ENCODE data around the gene AKR1C2. TPM values are rescaled to one million over a fixed set of nuclear protein-coding genes. Genes with fewer than 3 reads are reported as not detected.

AKR1C2 gene
- total RNA-seq, 1 experiment from 2014 or later, result 0.25 TPM

DNA sequence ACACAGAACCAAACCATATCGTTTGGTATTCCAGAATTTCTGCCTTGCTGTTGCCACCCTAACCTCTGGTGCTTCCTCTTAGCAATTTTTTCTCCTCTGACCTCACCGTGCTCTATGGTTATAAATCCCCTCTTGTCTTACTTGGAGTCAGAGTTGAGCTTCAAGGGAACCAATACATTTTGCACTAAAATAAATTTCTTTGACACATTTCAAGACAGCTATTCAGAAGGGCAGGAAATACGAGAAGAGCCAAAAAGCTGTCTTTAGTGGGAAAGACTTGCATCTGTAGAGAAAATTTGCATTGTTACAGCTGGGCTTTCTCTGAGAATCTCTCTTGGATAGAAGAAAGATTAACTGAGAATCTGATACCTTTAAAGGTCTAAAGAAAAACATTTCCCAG, 14.5 kb upstream of the AKR1C2 start:
- ChIA-PET CTCF (no interaction called here), RAD21 (ENCODE audit: low non-redundant PET in 1 of 2, low total read pairs in 2 of 2, uncharacterized antibody in 2 of 2, unreplicated experiment in 2 of 2) (no interaction called here), POLR2A (no interaction called here)
- Histone ChIP-seq H3K9me3 (ENCODE audit: control insufficient read depth in 1 of 2, insufficient read depth in 1 of 2, low read depth in 1 of 2, low read length in 2 of 2) (no peaks in the 10 kb centered on the region), H3K4me1 (ENCODE audit: control insufficient read depth in 1 of 2, insufficient read depth in 2 of 2, low read length in 2 of 2) (peaks cover 0 to 4% of the 10 kb centered on the region in 2 experiments; a peak in 1 of 4 replicates), H2AFZ (ENCODE audit: low read depth, low read length, poor library complexity, severe bottlenecking) (no peak overlapping the region), H3K4me2 (ENCODE audit: low read length) (no peak overlapping the region), H3K9ac (ENCODE audit: low read length) (no peak overlapping the region), H3K27me3 (ENCODE audit: insufficient read depth, low read length) (no peaks in the 10 kb centered on the region), H3K36me3 (ENCODE audit: control insufficient read depth in 1 of 2, insufficient read depth in 2 of 2, low read length in 2 of 2) (no peaks in the 10 kb centered on the region), H3K4me3 (replicated peaks in 1 of 2; ENCODE audit: low read depth in 1 of 2, low read length in 2 of 2) (no peak overlapping the region), H4K20me1 (ENCODE audit: insufficient read depth) (no peaks in the 10 kb centered on the region), H3K9me2 (ENCODE audit: insufficient read depth) (no peaks in the 10 kb centered on the region), H3K79me2 (ENCODE audit: insufficient read depth, low read length) (no peaks in the 10 kb centered on the region), H3K27ac (ENCODE audit: low read depth, low read length) (no peak overlapping the region)
- no TSS peak for BruUV-seq (replicated peaks)
- ATAC-seq (no peak), DNase-seq (ENCODE audit: low read depth, low spot score) (no peak)
- intact Hi-C loops (cut with micrococcal nuclease), result no loop called here
- TF ChIP-seq POLR2AphosphoS5 (IDR thresholded peaks at IDR 0.05; ENCODE audit: low read depth, low read length) (no peak), RAD21 (IDR thresholded peaks at IDR 0.05; ENCODE audit: low read depth) (no peak), EGR1 (IDR thresholded peaks at IDR 0.05; ENCODE audit: low read depth) (no peak), CBX3 (IDR thresholded peaks at IDR 0.05; ENCODE audit: low read depth) (no peak), TCF7L2 (IDR thresholded peaks at IDR 0.05; ENCODE audit: borderline replicate concordance, extremely low read depth, insufficient read depth, insufficient read length) (no peak)
- TF ChIP-seq, protein P1, sequence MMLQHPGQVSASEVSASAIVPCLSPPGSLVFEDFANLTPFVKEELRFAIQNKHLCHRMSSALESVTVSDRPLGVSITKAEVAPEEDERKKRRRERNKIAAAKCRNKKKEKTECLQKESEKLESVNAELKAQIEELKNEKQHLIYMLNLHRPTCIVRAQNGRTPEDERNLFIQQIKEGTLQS (IDR thresholded peaks at IDR 0.05), result no peak

DNA sequence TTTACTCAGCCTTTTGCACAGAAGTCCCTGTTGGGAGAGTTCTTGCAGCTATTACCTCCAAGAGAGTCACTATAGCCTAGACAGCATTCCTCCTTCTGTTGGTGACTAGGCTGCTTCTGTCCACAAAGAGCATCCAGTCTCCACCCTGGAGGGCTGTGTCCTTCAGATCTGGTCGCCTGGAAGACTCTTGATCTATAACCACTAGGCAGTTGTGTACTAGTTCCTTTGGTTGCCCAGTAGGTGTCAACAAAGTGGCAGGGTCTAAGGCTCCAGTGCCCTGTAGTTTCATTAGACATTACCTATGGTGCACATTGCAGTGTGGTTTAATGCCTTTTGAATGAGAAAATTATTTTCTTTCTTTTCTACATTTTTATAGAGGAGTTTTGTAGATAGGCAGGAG, 11.3 kb upstream of the AKR1C2 start:
- no peak for TF ChIP-seq FOSL1 (IDR thresholded peaks at IDR 0.05; ENCODE audit: low read depth)
- TF ChIP-seq ZNF274 (IDR thresholded peaks at IDR 0.05; ENCODE audit: low read depth, low read length), result no peak
- peak; percentile 36; the same call in 1 of the 2 replicates for TF ChIP-seq RAD21 (IDR thresholded peaks at IDR 0.05; ENCODE audit: low read depth)
- TF ChIP-seq SRF (IDR thresholded peaks at IDR 0.05; ENCODE audit: low read depth), result no peak
- TF ChIP-seq, protein P2, sequence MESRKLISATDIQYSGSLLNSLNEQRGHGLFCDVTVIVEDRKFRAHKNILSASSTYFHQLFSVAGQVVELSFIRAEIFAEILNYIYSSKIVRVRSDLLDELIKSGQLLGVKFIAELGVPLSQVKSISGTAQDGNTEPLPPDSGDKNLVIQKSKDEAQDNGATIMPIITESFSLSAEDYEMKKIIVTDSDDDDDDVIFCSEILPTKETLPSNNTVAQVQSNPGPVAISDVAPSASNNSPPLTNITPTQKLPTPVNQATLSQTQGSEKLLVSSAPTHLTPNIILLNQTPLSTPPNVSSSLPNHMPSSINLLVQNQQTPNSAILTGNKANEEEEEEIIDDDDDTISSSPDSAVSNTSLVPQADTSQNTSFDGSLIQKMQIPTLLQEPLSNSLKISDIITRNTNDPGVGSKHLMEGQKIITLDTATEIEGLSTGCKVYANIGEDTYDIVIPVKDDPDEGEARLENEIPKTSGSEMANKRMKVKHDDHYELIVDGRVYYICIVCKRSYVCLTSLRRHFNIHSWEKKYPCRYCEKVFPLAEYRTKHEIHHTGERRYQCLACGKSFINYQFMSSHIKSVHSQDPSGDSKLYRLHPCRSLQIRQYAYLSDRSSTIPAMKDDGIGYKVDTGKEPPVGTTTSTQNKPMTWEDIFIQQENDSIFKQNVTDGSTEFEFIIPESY (IDR thresholded peaks at IDR 0.05; ENCODE audit: extremely low read depth, insufficient replicate concordance, low read length), result no peak
- TF ChIP-seq CEBPB (IDR thresholded peaks at IDR 0.05; ENCODE audit: low read depth), result no peak
- no peak for TF ChIP-seq CBX3 (IDR thresholded peaks at IDR 0.05; ENCODE audit: low read depth)
- TF ChIP-seq, protein P3, sequence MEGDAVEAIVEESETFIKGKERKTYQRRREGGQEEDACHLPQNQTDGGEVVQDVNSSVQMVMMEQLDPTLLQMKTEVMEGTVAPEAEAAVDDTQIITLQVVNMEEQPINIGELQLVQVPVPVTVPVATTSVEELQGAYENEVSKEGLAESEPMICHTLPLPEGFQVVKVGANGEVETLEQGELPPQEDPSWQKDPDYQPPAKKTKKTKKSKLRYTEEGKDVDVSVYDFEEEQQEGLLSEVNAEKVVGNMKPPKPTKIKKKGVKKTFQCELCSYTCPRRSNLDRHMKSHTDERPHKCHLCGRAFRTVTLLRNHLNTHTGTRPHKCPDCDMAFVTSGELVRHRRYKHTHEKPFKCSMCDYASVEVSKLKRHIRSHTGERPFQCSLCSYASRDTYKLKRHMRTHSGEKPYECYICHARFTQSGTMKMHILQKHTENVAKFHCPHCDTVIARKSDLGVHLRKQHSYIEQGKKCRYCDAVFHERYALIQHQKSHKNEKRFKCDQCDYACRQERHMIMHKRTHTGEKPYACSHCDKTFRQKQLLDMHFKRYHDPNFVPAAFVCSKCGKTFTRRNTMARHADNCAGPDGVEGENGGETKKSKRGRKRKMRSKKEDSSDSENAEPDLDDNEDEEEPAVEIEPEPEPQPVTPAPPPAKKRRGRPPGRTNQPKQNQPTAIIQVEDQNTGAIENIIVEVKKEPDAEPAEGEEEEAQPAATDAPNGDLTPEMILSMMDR (IDR thresholded peaks at IDR 0.05 in 2 of 3, conservative IDR thresholded peaks at IDR 0.05 in 1 of 3; ENCODE audit: borderline replicate concordance in 1 of 3, insufficient read depth in 1 of 3, low read depth in 2 of 3, low read length in 2 of 3), result peak; percentile 24 to 33 (median 25); a peak in 4 of 6 replicates
- H3K9me2 ChIP-seq (ENCODE audit: insufficient read depth), result no peaks in the 10 kb centered on the region
- H3K4me3 ChIP-seq (replicated peaks in 1 of 2; ENCODE audit: low read depth in 1 of 2, low read length in 2 of 2), result no peak overlapping the region
- DNase-seq (ENCODE audit: low read depth, low spot score), result no peak
- H3K9me3 ChIP-seq (ENCODE audit: control insufficient read depth in 1 of 2, insufficient read depth in 1 of 2, low read depth in 1 of 2, low read length in 2 of 2), result no peaks in the 10 kb centered on the region
- H3K27me3 ChIP-seq (ENCODE audit: insufficient read depth, low read length), result no peaks in the 10 kb centered on the region
- no peaks in the 10 kb centered on the region for H3K79me2 ChIP-seq (ENCODE audit: insufficient read depth, low read length)
- ChIA-PET RAD21 (ENCODE audit: low non-redundant PET in 1 of 2, low total read pairs in 2 of 2, uncharacterized antibody in 2 of 2, unreplicated experiment in 2 of 2) (no interaction called here), CTCF (no interaction called here), POLR2A (no interaction called here)
- H3K27ac ChIP-seq (ENCODE audit: low read depth, low read length), result no peak overlapping the region
- no peaks in the 10 kb centered on the region for H3K36me3 ChIP-seq (ENCODE audit: control insufficient read depth in 1 of 2, insufficient read depth in 2 of 2, low read length in 2 of 2)
- no peaks in the 10 kb centered on the region; a peak in 1 of 4 replicates for H3K4me1 ChIP-seq (ENCODE audit: control insufficient read depth in 1 of 2, insufficient read depth in 2 of 2, low read length in 2 of 2)
- no peak overlapping the region for H2AFZ ChIP-seq (ENCODE audit: low read depth, low read length, poor library complexity, severe bottlenecking)
- H3K4me2 ChIP-seq (ENCODE audit: low read length), result no peak overlapping the region
- BruUV-seq (replicated peaks), result no TSS peak
- peak; percentile 67 for ATAC-seq
- no peaks in the 10 kb centered on the region for H4K20me1 ChIP-seq (ENCODE audit: insufficient read depth)
- H3K9ac ChIP-seq (ENCODE audit: low read length), result no peak overlapping the region
- intact Hi-C loops (cut with micrococcal nuclease), result no loop called here

Measured in HCT116 (cell line).